HG03066 (cell line): ENCODE results near the gene FAM219A.
"Not testable (repeated sequence)": the region's sequence is repeated elsewhere in the genome, so short reads cannot be mapped to it uniquely, and the experiment has no call there.

Experiments
- ATAC-seq: cut with Tn5 transposase; IDR thresholded peaks from one replicate; pipeline ENCODE4 v1.9.1; 2021; ENCODE audit warnings: low read depth; ENCODE audit not compliant: unreplicated experiment

Gene FAM219A

DNA sequence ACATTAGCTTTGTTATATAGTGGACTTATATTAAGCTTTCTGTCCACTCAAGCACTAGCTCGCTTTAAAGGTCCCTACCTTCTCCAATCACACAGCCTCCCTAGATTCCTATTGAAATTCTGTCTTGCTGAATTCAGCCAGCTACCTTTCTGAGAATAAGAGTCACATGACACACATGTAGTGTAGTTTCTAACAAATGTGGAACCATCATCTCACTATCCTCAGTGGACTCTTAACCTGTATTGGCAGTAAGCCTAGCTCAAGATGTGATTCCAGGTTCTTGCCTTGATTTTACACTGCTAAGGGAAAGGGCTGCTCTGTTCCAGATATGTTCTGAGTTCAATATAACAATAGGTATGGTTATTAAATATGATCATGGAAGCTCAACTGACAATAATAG lies 11.4 kb downstream of the FAM219A start:
- ATAC-seq = no peak

DNA sequence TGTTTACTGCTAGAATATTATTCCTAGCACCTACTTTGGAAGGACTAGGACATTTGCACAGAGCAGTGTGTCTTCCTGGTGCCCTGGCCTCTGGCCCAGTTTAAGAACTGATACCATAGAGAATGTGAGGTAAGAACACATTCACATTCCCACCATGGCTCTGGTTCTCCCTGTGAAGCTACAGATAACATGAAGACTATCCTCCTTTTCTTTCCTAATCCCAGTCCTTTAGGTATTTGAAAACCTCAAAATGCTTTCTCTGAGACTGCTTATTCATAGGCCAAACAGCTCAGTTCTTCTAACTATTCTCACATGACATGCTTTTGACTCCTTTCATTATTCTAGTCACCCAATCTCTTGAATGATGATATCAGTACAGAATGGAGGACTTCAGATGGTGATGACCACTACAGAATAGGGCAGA lies 11.9 kb downstream of the FAM219A start:
- no peak for ATAC-seq

DNA sequence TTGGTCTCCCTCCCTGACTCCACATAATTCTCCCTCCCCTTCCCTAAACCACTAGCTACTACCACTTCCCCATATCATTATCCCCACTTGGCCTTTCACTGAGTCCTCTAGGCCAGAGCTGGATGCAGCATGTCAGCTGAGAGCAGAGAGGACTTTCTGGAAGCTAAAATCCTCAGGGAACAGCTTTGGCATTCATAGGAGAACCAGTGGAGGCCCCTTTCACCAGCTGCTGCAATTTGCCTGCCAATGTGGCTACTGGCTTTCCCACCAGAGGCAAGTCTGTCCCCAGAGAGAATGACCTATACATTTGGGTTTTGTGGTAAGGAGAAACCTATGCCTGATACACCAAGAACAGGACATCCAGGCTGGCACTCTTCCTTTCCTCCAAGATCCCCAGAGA lies 14.4 kb downstream of the FAM219A start:
- ATAC-seq = no peak

DNA sequence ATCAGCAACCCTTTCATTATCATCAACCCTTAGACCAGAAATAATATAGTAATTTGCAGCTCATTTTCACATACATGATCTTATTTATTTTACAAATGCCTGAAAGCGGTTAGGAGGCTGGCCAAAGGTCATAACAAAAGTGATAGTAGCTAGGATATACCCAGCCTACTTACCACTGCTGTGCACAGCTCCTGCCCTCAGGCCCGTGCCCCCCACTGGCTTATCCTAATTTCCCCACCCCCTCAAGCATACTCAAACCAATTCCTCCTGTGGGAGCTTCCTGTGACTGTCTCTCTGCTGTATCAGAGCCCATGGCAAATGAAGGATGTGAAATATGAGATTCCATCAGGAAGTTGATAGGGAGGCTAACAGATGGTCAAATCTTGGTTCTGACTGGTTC lies 14.8 kb downstream of the FAM219A start:
- no peak for ATAC-seq

DNA sequence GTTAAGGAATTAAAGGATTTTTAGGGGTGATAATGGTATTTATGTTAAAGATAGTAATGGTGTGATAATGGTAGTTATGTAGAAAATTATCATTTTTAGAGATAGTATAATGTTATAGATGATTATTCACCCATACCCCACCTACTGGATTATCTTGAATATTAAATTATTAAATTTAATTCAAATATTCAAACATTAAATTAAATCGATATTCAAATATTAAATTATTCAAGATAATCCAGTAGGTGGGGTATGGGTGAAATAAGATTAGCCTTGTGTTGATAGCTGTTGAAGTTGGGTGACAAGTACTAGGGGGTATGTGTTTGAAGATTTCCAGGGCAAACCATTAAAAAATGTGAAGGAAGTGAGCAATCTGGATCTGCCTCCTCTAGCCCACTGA lies 15.6 kb downstream of the FAM219A start:
- no peak for ATAC-seq

DNA sequence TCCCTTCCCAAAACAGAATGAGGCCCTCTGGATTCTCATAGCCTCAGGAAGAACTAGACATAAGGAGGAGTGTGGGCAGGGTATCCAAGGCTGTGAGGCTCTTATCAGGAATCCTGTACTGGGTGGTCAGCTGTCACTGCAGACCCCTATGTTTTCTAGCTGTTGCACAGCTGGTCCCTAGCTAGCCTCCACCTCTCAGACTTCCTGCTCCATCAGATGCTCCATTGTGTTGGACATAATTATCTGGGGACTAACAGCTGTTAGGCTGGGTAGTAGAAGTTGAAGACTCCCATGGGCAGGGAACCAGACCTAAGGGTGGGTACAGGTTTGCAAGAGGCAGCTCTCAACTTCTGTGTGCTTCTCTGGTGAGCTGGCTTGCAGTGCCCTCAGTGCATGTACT lies 18.4 kb downstream of the FAM219A start:
- no peak for ATAC-seq

DNA sequence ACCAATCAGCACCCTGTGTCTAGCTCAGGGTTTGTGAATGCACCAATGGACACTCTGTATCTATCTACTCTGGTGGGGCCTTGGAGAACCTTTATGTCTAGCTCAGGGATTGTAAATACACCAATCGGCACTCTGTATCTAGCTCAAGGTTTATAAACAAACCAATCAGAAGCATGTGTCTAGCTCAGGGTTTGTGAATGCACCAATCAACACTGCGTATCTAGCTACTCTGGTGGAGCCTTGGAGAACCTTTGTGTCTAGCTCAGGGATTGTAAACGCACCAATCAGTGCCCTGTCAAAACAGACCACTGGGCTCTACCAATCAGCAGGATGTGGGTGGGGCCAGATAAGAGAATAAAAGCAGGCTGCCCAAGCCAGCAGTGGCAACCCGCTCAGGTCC lies 19.9 kb downstream of the FAM219A start:
- ATAC-seq = not testable (repeated sequence)

DNA sequence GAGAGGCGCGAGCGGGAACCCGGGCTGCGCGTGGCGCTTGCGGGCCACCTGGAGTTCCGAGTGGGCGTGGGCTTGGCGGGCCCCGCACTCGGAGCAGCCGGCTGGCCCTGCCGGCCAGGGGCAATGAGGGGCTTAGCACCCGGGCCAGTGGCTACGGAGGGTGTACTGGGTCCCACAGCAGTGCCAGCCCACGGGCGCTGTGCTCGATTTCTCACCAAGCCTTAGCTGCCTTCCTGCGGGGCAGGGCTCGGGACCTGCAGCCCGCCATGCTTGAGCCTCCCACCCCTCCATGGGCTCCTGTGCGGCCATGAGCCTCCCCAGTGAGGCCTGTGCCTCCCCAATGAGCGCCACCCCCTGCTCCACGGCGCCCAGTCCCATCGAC lies 20.5 kb downstream of the FAM219A start:
- ATAC-seq = not testable (repeated sequence)

DNA sequence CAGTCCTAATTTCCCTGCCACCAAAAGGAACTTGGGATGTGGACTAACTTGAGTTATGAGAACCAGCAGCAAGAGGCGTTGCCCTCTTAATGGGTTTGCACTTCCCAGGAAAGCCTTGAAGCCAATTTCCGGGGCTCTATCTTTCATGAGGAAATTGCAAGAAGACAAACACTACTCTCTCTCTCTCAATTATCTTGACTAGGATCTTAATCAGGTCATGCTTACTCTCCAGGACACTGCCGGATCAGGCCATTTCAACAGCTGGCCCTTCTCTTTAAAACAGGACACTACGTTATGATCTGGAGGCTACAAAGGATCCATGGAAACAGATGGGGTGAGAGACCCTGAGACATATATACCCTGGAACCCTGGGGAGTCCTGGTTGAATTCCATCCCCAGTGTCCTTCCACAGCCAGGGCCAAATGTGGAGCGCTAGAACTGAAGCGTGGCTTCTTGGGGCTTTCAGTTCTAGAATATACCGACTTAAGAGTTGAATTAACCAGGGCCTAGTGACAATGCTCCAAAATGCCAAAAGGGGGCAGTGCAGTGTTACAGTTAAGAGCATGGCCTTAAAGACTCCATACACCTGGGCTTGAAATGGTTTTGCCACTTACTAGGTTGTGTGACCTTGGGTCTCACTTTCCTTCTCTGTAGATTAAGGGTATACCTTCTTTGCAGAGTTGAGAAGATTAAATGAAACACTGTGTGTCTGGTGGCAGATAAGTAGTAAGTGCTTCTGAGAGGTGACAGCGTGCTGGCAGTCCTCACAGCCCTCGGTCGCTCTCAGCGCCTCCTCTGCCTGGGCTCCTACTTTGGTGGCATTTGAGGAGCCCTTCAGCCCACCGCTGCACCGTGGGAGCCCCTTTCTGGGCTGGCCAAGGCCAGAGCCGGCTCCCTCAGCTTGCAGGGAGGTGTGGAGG lies 21.1 kb downstream of the FAM219A start:
- no peak for ATAC-seq

DNA sequence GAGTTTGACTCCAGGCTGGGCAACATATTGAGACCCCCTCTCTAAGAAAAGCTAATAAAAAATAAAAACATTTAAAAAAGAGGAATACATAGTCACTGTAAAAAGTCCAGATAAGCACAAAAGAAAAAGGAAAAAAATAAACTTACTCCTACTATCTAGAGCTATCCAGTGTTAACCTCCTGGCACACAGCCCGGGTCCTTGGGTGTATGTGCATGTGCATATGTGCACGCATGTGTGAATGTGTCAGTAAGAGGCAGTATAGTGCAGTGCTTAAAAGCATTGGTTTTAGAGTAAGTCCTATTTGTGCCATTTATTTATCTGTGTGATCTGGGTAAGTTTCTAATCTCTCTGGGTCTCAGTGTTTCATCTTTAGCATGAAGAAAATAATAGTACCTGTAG lies 26.7 kb downstream of the FAM219A start:
- no peak for ATAC-seq

DNA sequence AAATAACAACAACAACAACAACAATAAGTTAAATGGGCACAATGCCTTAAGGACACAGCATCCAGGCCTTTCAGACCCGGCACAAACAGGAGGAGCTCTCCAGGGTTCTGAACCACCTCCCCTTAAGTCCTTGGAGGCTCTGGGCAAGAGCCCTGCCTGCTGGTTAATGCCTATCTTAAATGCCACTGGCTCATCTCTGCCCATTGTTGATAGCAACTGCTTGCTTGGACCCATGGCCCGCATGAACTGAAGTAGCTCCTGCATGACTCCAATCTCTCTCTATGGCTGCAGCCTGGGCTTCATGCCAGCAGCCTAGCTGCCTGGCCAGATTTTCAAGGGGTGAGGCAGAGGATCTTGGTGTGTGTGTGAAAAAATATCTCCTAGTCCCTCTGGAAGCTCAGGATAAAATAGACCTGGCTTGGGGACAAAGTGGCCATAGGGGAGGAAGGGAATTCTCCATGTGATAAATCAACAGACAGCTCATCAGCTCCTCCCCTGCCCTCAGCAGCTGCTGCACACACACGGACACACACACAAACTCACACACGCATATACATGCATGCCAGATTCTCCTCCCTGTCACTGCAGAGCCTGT lies 27.4 kb downstream of the FAM219A start:
- ATAC-seq = no peak

DNA sequence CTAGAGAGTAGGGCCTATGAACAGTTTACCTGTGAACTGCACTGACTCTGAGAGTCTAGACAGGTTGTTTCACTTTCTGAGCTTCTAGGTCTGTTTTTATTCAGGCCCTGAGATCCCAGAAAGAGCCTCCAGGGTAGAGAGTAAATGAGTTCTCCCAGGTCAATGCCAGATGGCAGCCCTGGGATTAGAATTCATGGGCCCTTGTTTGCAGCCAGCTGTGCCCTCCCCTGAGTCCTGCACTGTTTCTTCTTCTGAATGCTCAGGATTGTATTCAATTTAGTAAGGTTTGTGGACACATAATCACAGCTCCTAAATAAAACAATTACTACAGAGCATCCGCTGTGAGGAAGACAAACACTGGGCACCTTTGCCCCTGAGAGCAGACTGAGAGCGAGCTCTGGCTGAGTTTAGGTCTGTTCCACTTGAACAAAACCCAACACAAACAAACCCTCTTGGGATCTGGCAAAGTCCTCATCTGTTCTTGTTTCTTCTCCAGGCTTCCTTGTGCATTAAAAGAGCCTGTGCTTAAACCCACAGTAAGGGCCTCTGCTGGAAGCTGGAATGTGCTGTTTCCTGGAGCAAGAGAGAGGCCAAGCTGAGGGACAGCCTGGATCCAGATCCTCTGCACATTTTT lies 29.9 kb downstream of the FAM219A start:
- ATAC-seq = no peak

DNA sequence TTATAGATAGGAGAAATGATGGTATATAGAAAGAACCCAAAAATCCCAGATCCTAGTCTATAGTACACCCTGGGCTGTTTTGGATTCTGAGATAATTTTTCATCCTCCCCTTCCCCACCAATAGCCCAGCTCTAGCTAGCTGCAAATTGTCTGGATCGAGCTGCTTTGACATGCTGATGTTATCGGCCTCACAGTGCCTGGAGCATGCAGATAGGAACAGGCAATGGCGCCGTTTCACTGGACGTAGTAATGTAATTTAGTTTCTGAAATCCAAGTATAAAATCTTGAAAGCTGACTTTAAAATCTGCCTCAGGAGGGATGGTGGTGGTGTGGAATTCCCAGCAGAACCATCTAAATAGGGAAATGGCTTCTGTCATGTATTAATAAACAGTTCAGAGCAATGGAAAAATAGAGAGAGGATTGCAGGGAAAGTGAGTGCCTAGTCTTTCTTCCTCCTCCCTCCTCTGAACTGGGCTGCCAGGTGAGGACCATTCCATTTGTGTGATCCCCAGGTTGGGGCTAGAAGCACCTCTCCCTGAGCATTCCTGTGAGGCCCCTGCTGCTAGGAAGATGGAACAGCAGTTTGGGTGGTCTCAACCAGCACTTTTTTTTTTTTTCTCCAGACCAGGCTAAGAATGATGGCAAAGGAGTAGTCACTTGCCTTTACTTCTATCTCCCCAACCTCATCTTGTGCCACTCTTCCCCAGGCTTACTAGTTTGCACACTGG lies 31.9 kb downstream of the FAM219A start:
- no peak for ATAC-seq

DNA sequence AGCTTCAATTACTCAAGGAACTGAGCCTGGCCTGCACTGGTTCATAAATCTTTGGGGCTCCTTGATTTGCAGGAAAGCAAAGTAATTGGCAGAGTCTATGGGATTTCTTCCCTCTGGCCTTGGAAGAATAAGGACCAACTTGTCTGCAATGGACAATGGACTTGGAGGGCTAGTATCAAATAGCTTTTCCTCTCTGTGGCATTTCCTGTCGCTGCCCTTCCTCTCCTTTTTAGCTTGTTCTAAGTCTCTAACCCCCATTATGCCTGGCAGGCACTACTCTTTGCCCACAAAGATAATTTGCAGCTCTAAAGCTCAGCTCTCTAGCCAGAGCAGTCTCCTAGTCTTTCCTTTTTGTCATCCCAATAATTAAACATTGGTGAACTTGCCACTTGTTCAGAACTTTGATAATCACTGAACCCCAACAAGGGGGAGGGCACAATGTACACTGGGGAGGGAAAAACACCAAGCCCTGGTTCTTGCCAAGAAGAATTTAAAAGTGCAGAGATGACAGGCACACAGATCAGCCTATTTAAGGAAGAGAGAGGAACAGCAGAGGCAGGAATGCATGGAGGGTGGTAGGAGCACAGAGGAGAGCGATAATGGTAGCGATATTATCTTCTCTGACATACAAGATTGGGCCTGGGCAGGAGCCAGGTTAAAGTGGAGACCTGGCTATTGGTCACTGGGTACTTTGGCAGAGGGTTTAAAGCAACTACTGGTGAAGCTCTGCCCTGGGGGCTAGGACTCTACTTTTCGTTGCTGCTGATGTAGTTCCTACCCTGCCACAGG lies 38.5 kb downstream of the FAM219A start:
- ATAC-seq = no peak

DNA sequence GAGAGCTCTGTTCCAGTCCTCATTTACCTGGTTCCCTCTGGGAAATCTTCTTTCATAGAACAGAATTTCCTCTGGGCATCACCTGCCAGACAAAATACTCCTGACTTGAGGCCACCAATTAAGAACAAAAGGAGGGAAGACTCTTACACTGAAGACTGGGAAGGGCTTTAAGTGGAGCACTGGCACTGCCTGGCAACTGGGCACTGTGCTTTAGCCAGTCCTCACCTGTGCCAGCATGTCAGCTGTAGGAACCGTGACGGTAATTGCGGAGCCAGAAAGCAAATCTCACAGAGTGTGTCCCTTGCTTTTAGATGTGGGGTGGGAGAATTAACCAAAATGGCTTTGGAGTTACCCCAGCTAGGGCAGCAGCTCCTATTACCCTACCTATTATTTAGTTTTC lies 40.6 kb downstream of the FAM219A start:
- ATAC-seq = no peak

DNA sequence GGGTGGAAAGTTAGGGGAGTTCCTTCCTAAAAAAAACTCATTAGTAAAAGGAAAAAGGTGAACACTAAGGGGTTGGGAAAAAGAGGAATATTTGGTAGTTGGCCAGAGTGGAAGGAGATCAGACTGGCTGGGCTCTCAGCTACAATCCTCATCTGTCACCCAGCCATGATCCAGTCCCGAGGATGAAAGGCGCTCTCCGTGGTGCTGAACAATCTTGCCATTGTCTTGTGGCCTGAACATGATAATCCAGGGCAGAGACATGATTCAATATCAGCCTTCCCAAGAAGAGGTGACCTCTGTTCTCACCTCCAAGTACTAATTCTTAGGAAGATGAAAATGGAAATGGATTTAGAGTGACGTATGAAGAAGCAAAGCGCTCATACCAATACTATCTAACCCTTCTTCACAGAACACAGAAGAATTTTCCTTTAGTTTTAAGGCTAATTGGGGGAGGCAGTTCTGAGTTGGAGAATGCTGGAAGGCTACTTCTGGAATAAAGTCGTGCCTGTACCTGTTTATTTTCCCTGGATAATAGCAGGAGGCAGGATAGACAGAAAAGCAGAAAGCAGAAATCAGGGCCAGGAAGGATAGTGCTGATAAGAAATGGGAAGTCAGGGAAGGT lies 45.0 kb downstream of the FAM219A start:
- no peak for ATAC-seq

DNA sequence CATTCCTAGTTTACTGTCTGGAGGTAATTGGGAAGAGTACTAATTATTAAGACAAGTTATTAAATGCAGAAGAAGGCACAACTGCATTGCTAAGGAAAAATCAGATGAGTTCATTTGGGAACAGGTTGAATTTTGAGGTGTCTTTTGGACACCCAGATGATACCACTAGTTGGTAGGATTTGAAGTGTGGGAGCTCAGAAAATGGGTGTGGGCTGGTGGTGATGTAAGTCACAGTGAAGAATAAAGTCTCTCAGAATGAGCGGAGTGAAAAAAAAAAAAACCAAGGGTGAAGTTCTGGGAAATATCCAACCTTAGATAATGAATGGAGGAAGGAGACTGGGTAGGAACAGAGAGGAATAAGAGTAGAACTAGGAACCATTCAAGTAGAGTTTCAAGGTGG lies 46.0 kb downstream of the FAM219A start:
- no peak for ATAC-seq

DNA sequence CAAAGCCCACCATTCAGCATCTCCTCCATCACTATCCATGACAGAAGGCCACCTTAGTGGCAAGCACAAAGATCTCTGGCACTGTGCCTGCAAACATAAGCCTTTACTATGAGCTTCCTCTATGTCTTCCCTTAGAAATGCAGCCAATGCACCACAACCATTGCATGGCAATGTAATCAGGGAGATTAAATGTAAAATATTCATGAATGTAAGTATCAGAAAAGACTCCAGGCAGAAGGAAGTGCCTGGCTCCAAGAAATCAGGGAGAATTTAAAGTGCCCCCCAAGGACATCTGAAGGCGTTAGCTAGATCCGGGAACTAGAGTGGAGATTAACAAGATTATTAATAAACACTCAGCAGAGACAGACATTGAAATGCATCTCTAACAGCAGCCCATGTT lies 49.2 kb downstream of the FAM219A start:
- no peak for ATAC-seq

DNA sequence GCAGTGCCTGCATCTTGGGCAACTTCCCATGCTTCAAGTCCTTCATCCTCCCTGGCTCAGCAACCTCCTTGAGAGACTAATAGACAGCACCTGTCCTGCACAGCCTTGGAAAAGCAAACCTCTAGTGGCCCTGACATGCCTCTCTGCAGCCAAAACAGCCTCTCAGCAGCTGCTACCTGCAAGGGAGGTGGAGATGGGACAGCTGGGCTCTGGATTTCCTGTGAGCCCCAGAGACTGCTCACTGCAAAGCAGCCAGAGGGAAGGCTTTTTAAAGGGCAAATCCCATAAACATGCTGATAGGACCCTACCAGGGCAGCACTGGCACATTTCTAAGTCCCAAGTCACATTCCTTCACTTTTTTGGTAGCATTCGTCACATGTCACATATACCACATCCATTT lies 50.2 kb downstream of the FAM219A start:
- ATAC-seq = no peak

DNA sequence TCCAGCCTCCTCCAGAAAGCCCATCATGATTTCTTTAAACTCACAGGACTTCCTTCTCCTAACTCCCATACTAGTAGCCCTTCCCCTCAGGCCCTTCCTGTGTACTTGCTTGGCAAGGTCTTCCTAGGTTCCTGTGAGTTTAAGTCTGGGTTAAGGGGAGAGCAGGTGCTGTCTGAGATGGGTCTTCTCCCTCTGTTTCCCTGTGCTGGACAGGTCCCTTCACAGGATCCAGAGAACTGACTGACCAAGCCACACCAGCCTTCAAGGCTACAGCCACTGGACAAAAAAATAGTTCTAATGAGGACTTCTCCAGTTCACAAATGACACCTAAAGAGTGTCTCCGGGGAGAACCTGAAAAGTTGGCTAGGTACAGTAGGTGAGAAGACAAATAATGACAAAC lies 52.2 kb downstream of the FAM219A start:
- ATAC-seq = no peak
